H9 (cell line): ENCODE data around the gene SLC4A3. TPM values are rescaled to one million over a fixed set of nuclear protein-coding genes. Genes with fewer than 3 reads are reported as not detected.

Experiments
- DNase-seq: peaks from one replicate; pipeline ENCODE4 v3.0.0-alpha.2; 2017
- H2AFZ ChIP-seq: one replicate; pipeline ENCODE4 v1.6.1; 2013; ENCODE audit warnings: mild to moderate bottlenecking, low read length, control low read depth, moderate library complexity
- H2AK5ac ChIP-seq: 2 replicates; pipeline ENCODE4 v1.6.1; 2013; ENCODE audit warnings: low read length, control low read depth, mixed read lengths; ENCODE audit not compliant: insufficient read length
- H2BK120ac ChIP-seq: one replicate; pipeline ENCODE4 v1.6.1; 2013; ENCODE audit warnings: low read depth, mild to moderate bottlenecking, low read length, control low read depth, inconsistent platforms; ENCODE audit not compliant: poor library complexity, severe bottlenecking
- H2BK12ac ChIP-seq: 2 replicates; pipeline ENCODE4 v1.6.1; 2013; ENCODE audit warnings: low read length, control low read depth, mixed read lengths, low read depth; ENCODE audit not compliant: insufficient read length
- H2BK15ac ChIP-seq: 2 replicates; pipeline ENCODE4 v1.6.1; 2013; ENCODE audit warnings: low read depth, low read length, control low read depth
- H2BK20ac ChIP-seq: one replicate; pipeline ENCODE4 v1.6.1; 2013; ENCODE audit warnings: low read depth, mild to moderate bottlenecking, low read length, control low read depth, inconsistent platforms; ENCODE audit not compliant: poor library complexity, severe bottlenecking
- H2BK5ac ChIP-seq: 2 replicates; pipeline ENCODE4 v1.6.1; 2013; ENCODE audit warnings: low read length, control low read depth, mixed read lengths; ENCODE audit not compliant: insufficient read length
- H3K14ac ChIP-seq: 2 replicates; pipeline ENCODE4 v1.6.1; 2013; ENCODE audit warnings: low read length, control low read depth; ENCODE audit not compliant: insufficient read depth
- H3K18ac ChIP-seq: 2 replicates; pipeline ENCODE4 v1.6.1; 2013; ENCODE audit warnings: low read depth, mild to moderate bottlenecking, mixed read lengths, low read length, control low read depth; ENCODE audit not compliant: insufficient read length
- H3K23ac ChIP-seq: 2 replicates; pipeline ENCODE4 v1.6.1; 2013; ENCODE audit warnings: low read length, control low read depth, mixed read lengths, low read depth; ENCODE audit not compliant: insufficient read length
- H3K23me2 ChIP-seq: 2 replicates; pipeline ENCODE4 v1.6.1; 2013; ENCODE audit warnings: low read depth, mild to moderate bottlenecking, mixed read lengths, low read length, control low read depth; ENCODE audit not compliant: insufficient read length, poor library complexity, severe bottlenecking
- H3K27ac ChIP-seq: 2 replicates; pipeline ENCODE4 v1.5.1; 2013; ENCODE audit warnings: low read length, control low read depth, mixed read lengths, low read depth; ENCODE audit not compliant: insufficient read length
- H3K27me3 ChIP-seq: 2 replicates; pipeline ENCODE4 v1.6.1; 2013; ENCODE audit warnings: low read length, control low read depth, inconsistent platforms; ENCODE audit not compliant: insufficient read depth
- H3K4ac ChIP-seq: 2 replicates; pipeline ENCODE4 v1.6.1; 2013; ENCODE audit warnings: low read depth, mild to moderate bottlenecking, control low read depth, inconsistent platforms, low read length, moderate library complexity
- H3K4me1 ChIP-seq: 2 replicates; pipeline ENCODE4 v1.6.1; 2013; ENCODE audit warnings: low read length, control low read depth, inconsistent platforms; ENCODE audit not compliant: insufficient read depth
- H3K4me2 ChIP-seq: 2 replicates; pipeline ENCODE4 v1.6.1; 2013; ENCODE audit warnings: low read length, control low read depth, mixed read lengths; ENCODE audit not compliant: insufficient read length, insufficient read depth
- H3K56ac ChIP-seq: 2 replicates; pipeline ENCODE4 v1.6.1; 2013; ENCODE audit warnings: low read depth, mild to moderate bottlenecking, mixed read lengths, low read length, control low read depth; ENCODE audit not compliant: insufficient read length
- H3K79me1 ChIP-seq: 2 replicates; pipeline ENCODE4 v1.6.1; 2013; ENCODE audit warnings: low read depth, mild to moderate bottlenecking, moderate library complexity, low read length, control low read depth, inconsistent platforms; ENCODE audit not compliant: insufficient read depth, poor library complexity, severe bottlenecking
- H3K79me2 ChIP-seq: 2 replicates; pipeline ENCODE4 v1.6.1; 2013; ENCODE audit warnings: low read length, control low read depth, inconsistent platforms; ENCODE audit not compliant: insufficient read depth
- H3K9ac ChIP-seq: 2 replicates; pipeline ENCODE4 v1.6.1; 2013; ENCODE audit warnings: low read length, control low read depth, mixed read lengths; ENCODE audit not compliant: insufficient read length; ENCODE audit errors: extremely low read depth
- H3K9me3 ChIP-seq: one replicate; pipeline ENCODE4 v1.6.1; 2013; ENCODE audit warnings: low read depth, low read length, inconsistent platforms; ENCODE audit not compliant: control insufficient read depth
- H3T11ph ChIP-seq: one replicate; pipeline ENCODE4 v1.6.1; 2013; ENCODE audit warnings: mild to moderate bottlenecking, low read length, control low read depth, inconsistent platforms
- H4K20me1 ChIP-seq: one replicate; pipeline ENCODE4 v1.6.1; 2013; ENCODE audit not compliant: control insufficient read depth, insufficient read length, insufficient read depth
- H4K5ac ChIP-seq: 2 replicates; pipeline ENCODE4 v1.6.1; 2013; ENCODE audit warnings: low read depth, mild to moderate bottlenecking, mixed read lengths, low read length, control low read depth; ENCODE audit not compliant: insufficient read length
- H4K8ac ChIP-seq: replicated peaks from 2 replicates; pipeline ENCODE4 v1.6.1; 2013; ENCODE audit warnings: low read length, control low read depth, mixed read lengths, low read depth; ENCODE audit not compliant: insufficient read length
- H4K91ac ChIP-seq: 2 replicates; pipeline ENCODE4 v1.6.1; 2013; ENCODE audit warnings: low read depth, mild to moderate bottlenecking, moderate library complexity, mixed read lengths, low read length, control low read depth; ENCODE audit not compliant: insufficient read length
- H3K27ac Mint-ChIP-seq, 3 experiments: 2 replicates in 2 of 3; 3 replicates in 1 of 3; pipeline ENCODE4 v1.8.0; 2020 to 2021; ENCODE audit warnings: mixed read lengths in 3 of 3, mild to moderate bottlenecking in 1 of 3, moderate library complexity in 1 of 3
- H3K27me3 Mint-ChIP-seq: 2 replicates; pipeline ENCODE4 v1.8.0; 2021; ENCODE audit warnings: low read depth, mild to moderate bottlenecking, moderate library complexity, mixed read lengths
- H3K36me3 Mint-ChIP-seq, 3 experiments: 2 replicates in 2 of 3; 3 replicates in 1 of 3; pipeline ENCODE4 v1.8.0; 2020 to 2021; ENCODE audit warnings: low read depth in 3 of 3, mixed read lengths in 3 of 3; ENCODE audit not compliant: insufficient read depth in 1 of 3
- H3K4me1 Mint-ChIP-seq, 2 experiments: 2 replicates each; pipeline ENCODE4 v1.8.0; 2020; ENCODE audit warnings: mixed read lengths in 2 of 2
- H3K4me3 Mint-ChIP-seq, 2 experiments: 2 replicates in 1 of 2; 3 replicates in 1 of 2; pipeline ENCODE4 v1.8.0; 2020 to 2021; ENCODE audit warnings: mild to moderate bottlenecking in 2 of 2, mixed read lengths in 2 of 2, moderate library complexity in 1 of 2
- H3K9me3 Mint-ChIP-seq, 2 experiments: 2 replicates in 1 of 2; 3 replicates in 1 of 2; pipeline ENCODE4 v1.8.0; 2020; ENCODE audit warnings: mild to moderate bottlenecking in 2 of 2, mixed read lengths in 2 of 2, moderate library complexity in 1 of 2
- CTCF ChIP-seq: fragments of 200-600 bp; sonication (generic); conservative IDR thresholded peaks from 3 replicates; pipeline ENCODE4 v1.8.0; 2021; ENCODE audit warnings: antibody characterized with exemption, mild to moderate bottlenecking
- WGBS: extraction: QIAGEN DNeasy Blood & Tissue Kit; methylation state at CpG from one replicate; pipeline ENCODE4 v1.1.7; 2013; ENCODE audit warnings: missing lambda C conversion rate, low lambda C conversion rate, mixed read lengths; ENCODE audit not compliant: insufficient read length; ENCODE audit errors: extremely low coverage; 5-methylcytosine and 5-hydroxymethylcytosine counted together
- total RNA-seq: library from RNA; stranded (reverse); gene quantifications from 2 replicates; pipeline ENCODE4 v1.2.1, GENCODE V29; 2021

The SLC4A3 gene
- total RNA-seq, 1 experiment from 2014 or later: 11.1 TPM

- no peak overlapping the region for H2AK5ac ChIP-seq
- no peak overlapping the region for H2BK5ac ChIP-seq
- H2AFZ ChIP-seq: no peak overlapping the region
- no peak overlapping the region for H3K56ac ChIP-seq
- H2BK120ac ChIP-seq: no peak overlapping the region
- H3K23me2 ChIP-seq: no peaks in the 10 kb centered on the region
- H2BK12ac ChIP-seq: no peak overlapping the region
- Mint-ChIP-seq H3K36me3 (no peaks in the 10 kb centered on the region; a peak in 1 of 7 replicates), H3K4me1 (peaks cover 11 to 20% of the 10 kb centered on the region in 2 experiments), H3K9me3 (no peaks in the 10 kb centered on the region; a peak in 2 of 5 replicates), H3K27ac (no peak overlapping the region), H3K4me3 (no peak overlapping the region), H3K27me3 (peaks cover 3% of the 10 kb centered on the region)
- WGBS: no CpG with 5 or more reads among the region's 1 CpG
- no peak overlapping the region for H3T11ph ChIP-seq
- H3K9me3 ChIP-seq: no peaks in the 10 kb centered on the region
- no peak overlapping the region for H3K27ac ChIP-seq
- no peaks in the 10 kb centered on the region for H4K20me1 ChIP-seq
- H3K27me3 ChIP-seq: no peaks in the 10 kb centered on the region
- no peak overlapping the region for H4K5ac ChIP-seq
- no peak overlapping the region for H4K8ac ChIP-seq
- H3K23ac ChIP-seq: no peak overlapping the region
- no peak overlapping the region for H2BK15ac ChIP-seq
- H3K4me1 ChIP-seq: no peaks in the 10 kb centered on the region; the same call in 1 of the 2 replicates
- DNase-seq: no peak
- no peak overlapping the region for H3K4me2 ChIP-seq
- no peak for TF ChIP-seq CTCF
- no peak overlapping the region for H3K14ac ChIP-seq
- no peaks in the 10 kb centered on the region for H3K79me2 ChIP-seq
- no peak overlapping the region for H3K4ac ChIP-seq
- no peak overlapping the region for H4K91ac ChIP-seq
- no peak overlapping the region for H3K18ac ChIP-seq
- H3K9ac ChIP-seq: no peak overlapping the region
- no peak overlapping the region for H2BK20ac ChIP-seq
- H3K79me1 ChIP-seq: no peaks in the 10 kb centered on the region
Observed at GRCh38 chr2:219676586-219676985, 49.2 kb downstream of the SLC4A3 start.
